Lower leg skin (tissue), 3 donors: ENCODE data around the gene ZNF19.

Experiments used
- CTCF ChIP-seq, 3 donors: fragments of 450-650 bp; IDR thresholded peaks; one replicate each; pipeline ENCODE4 v1.5.1; 2016; ENCODE audit warnings: antibody characterized with exemption in 3 of 3, mild to moderate bottlenecking in 3 of 3, moderate library complexity in 2 of 3
- POLR2A ChIP-seq, 2 donors: fragments of 450-650 bp; IDR thresholded peaks; one replicate each; pipeline ENCODE4 v1.6.1; 2016 to 2017; ENCODE audit warnings: antibody characterized with exemption in 2 of 2, mild to moderate bottlenecking in 1 of 2, moderate library complexity in 1 of 2

GRCh38 chr16:71439523-71439922 lies 49.6 kb downstream of the ZNF19 start:
- TF ChIP-seq CTCF (IDR thresholded peaks at IDR 0.05), result no peak
- TF ChIP-seq POLR2A (IDR thresholded peaks at IDR 0.05), result no peak
